H1 (cell line): ENCODE results near the gene CADM1. TPM values are rescaled to one million over a fixed set of nuclear protein-coding genes. Genes with fewer than 3 reads are reported as not detected.

Source experiments
- CTCF ChIA-PET: fragments of 300-600 bp; sonication (Branson Sonifier 250); formaldehyde crosslinking; loops from one replicate; lab custom pipeline; 2021; ENCODE audit not compliant: partially characterized antibody; lab: Charles Lee
- POLR2A ChIA-PET: fragments of 300-600 bp; sonication (Branson Sonifier 250); formaldehyde crosslinking; loops from one replicate; lab custom pipeline; 2021; ENCODE audit warnings: inconsistent platforms; ENCODE audit not compliant: partially characterized antibody; lab: Charles Lee
- DNase-seq, 2 experiments: peaks; one replicate each; pipeline versions ENCODE4 v3.0.0 to v3.0.0-alpha.2; 2010 to 2022; ENCODE audit warnings: low spot score in 2 of 2, low read depth in 1 of 2, mixed read lengths in 1 of 2
- FAIRE-seq: peaks from 2 replicates; lab custom pipeline; 2011; peaks lifted over from hg19 to GRCh38; lab: Jason Lieb, UNC
- H2AFZ ChIP-seq: 2 replicates; pipeline ENCODE4 v1.8.1; 2012; ENCODE audit warnings: low read length, inconsistent platforms
- H2AK5ac ChIP-seq: 2 replicates; pipeline ENCODE4 v1.6.1; 2013; ENCODE audit warnings: low read depth, low read length
- H2BK120ac ChIP-seq: replicated peaks from 2 replicates; pipeline ENCODE3; 2013; ENCODE audit warnings: low read depth, low read length, inconsistent platforms
- H2BK12ac ChIP-seq: 2 replicates; pipeline ENCODE4 v1.6.1; 2013; ENCODE audit warnings: low read depth, low read length
- H2BK15ac ChIP-seq: 2 replicates; pipeline ENCODE4 v1.6.1; 2013; ENCODE audit warnings: low read length
- H2BK20ac ChIP-seq: 2 replicates; pipeline ENCODE4 v1.6.1; 2013; ENCODE audit warnings: low read length
- H2BK5ac ChIP-seq: 2 replicates; pipeline ENCODE4 v1.6.1; 2013; ENCODE audit warnings: low read depth, low read length
- H3K14ac ChIP-seq: 2 replicates; pipeline ENCODE4 v1.6.1; 2013; ENCODE audit warnings: inconsistent platforms; ENCODE audit not compliant: insufficient read length
- H3K18ac ChIP-seq: 2 replicates; pipeline ENCODE4 v1.6.1; 2013; ENCODE audit warnings: low read length; ENCODE audit errors: extremely low read depth
- H3K23ac ChIP-seq: 2 replicates; pipeline ENCODE4 v1.6.1; 2013; ENCODE audit warnings: inconsistent platforms; ENCODE audit not compliant: insufficient read length
- H3K23me2 ChIP-seq: 2 replicates; pipeline ENCODE4 v1.6.1; 2013; ENCODE audit warnings: low read depth, low read length
- H3K27ac ChIP-seq: 2 replicates; pipeline ENCODE4 v1.6.1; 2011; ENCODE audit warnings: low read depth, low read length, inconsistent platforms
- H3K27me3 ChIP-seq, 4 experiments: replicated peaks in 1 of 4; 1 replicate in 1 of 4; 2 replicates in 3 of 4; pipeline versions ENCODE4 v1.6.1 to v1.8.1; 2011 to 2013; ENCODE audit warnings: low read length in 3 of 4, mild to moderate bottlenecking in 3 of 4, inconsistent platforms in 2 of 4, mixed read lengths in 2 of 4, moderate library complexity in 1 of 4; ENCODE audit not compliant: control insufficient read depth in 3 of 4, insufficient read depth in 3 of 4; ENCODE audit errors: extremely low read depth in 1 of 4
- H3K36me3 ChIP-seq, 4 experiments: 2 replicates each; pipeline versions ENCODE4 v1.6.1 to v1.8.1; 2011 to 2013; ENCODE audit warnings: mild to moderate bottlenecking in 4 of 4, low read length in 3 of 4, moderate library complexity in 2 of 4, control low read depth in 1 of 4, inconsistent platforms in 1 of 4; ENCODE audit not compliant: insufficient read depth in 4 of 4, control insufficient read depth in 2 of 4
- H3K4ac ChIP-seq: replicated peaks from 2 replicates; pipeline ENCODE3; 2013; ENCODE audit warnings: low read length, low read depth, mixed read lengths, inconsistent platforms; ENCODE audit not compliant: insufficient read length
- H3K4me1 ChIP-seq, 4 experiments: replicated peaks in 1 of 4; 1 replicate in 1 of 4; 2 replicates in 3 of 4; pipeline versions ENCODE4 v1.6.1 to v1.8.1; 2011 to 2013; ENCODE audit warnings: low read length in 3 of 4, inconsistent platforms in 2 of 4, mixed read lengths in 1 of 4; ENCODE audit not compliant: insufficient read depth in 4 of 4, control insufficient read depth in 3 of 4
- H3K4me2 ChIP-seq, 2 experiments: 2 replicates each; pipeline versions ENCODE4 v1.6.1 to v1.8.1; 2011 to 2013; ENCODE audit warnings: low read depth in 2 of 2, low read length in 2 of 2, control low read depth in 1 of 2, inconsistent platforms in 1 of 2, mild to moderate bottlenecking in 1 of 2; ENCODE audit not compliant: insufficient read depth in 1 of 2
- H3K4me3 ChIP-seq, 4 experiments: fragments of 200-600, 300-600 bp in 1 of 4; sonication (generic), shearing (Covaris generic), sonication (Bioruptor Twin) in 1 of 4; 2 replicates each; pipeline versions ENCODE4 v1.5.1 to v1.8.1; 2011 to 2016; ENCODE audit warnings: low read length in 4 of 4, low read depth in 3 of 4, control low read depth in 2 of 4, inconsistent platforms in 2 of 4, mild to moderate bottlenecking in 2 of 4, mixed read lengths in 1 of 4, moderate library complexity in 1 of 4; ENCODE audit not compliant: insufficient read depth in 2 of 4; ENCODE audit errors: extremely low read depth in 1 of 4
- H3K56ac ChIP-seq: replicated peaks from 2 replicates; pipeline ENCODE3; 2013; ENCODE audit warnings: low read depth, mild to moderate bottlenecking, mixed read lengths, low read length, inconsistent platforms; ENCODE audit not compliant: insufficient read length
- H3K79me1 ChIP-seq: 2 replicates; pipeline ENCODE4 v1.6.1; 2013; ENCODE audit warnings: low read depth, low read length, control low read depth
- H3K79me2 ChIP-seq, 2 experiments: 2 replicates each; pipeline versions ENCODE4 v1.6.1 to v1.8.1; 2012 to 2013; ENCODE audit warnings: low read length in 2 of 2, mild to moderate bottlenecking in 2 of 2, inconsistent platforms in 1 of 2; ENCODE audit not compliant: insufficient read depth in 2 of 2, control insufficient read depth in 1 of 2
- H3K9ac ChIP-seq, 4 experiments: replicated peaks in 1 of 4; 1 replicate in 1 of 4; 2 replicates in 3 of 4; pipeline versions ENCODE4 v1.6.1 to v1.8.1; 2011 to 2013; ENCODE audit warnings: low read depth in 3 of 4, low read length in 3 of 4, control low read depth in 2 of 4, mild to moderate bottlenecking in 2 of 4, moderate library complexity in 2 of 4, inconsistent platforms in 1 of 4; ENCODE audit errors: extremely low read depth in 1 of 4
- H3K9me3 ChIP-seq, 2 experiments: 2 replicates each; pipeline versions ENCODE4 v1.6.1 to v1.8.1; 2012 to 2013; ENCODE audit warnings: mild to moderate bottlenecking in 2 of 2, moderate library complexity in 2 of 2, control low read depth in 1 of 2, inconsistent platforms in 1 of 2, low read depth in 1 of 2, low read length in 1 of 2, mixed read lengths in 1 of 2; ENCODE audit not compliant: insufficient read depth in 2 of 2
- H4K20me1 ChIP-seq, 2 experiments: replicated peaks in 1 of 2; 2 replicates each; pipeline versions ENCODE3 to v1.8.1; 2011 to 2013; ENCODE audit warnings: inconsistent platforms in 2 of 2, low read length in 2 of 2, mild to moderate bottlenecking in 1 of 2; ENCODE audit not compliant: insufficient read depth in 2 of 2, control insufficient read depth in 1 of 2
- H4K5ac ChIP-seq: 2 replicates; pipeline ENCODE4 v1.6.1; 2013; ENCODE audit warnings: low read length, low read depth, mixed read lengths, inconsistent platforms; ENCODE audit not compliant: insufficient read length
- H4K8ac ChIP-seq: 2 replicates; pipeline ENCODE4 v1.8.0; 2013; ENCODE audit warnings: mild to moderate bottlenecking, moderate library complexity, low read length, inconsistent platforms; ENCODE audit not compliant: insufficient read depth; ENCODE audit errors: extremely low read depth
- H4K91ac ChIP-seq: replicated peaks from 2 replicates; pipeline ENCODE3; 2013; ENCODE audit warnings: low read length, mixed read lengths, inconsistent platforms; ENCODE audit not compliant: insufficient read length
- CBX5 ChIP-seq: fragments of 300-800, 300-1000 bp; sonication (generic); IDR thresholded peaks from 2 replicates; pipeline ENCODE4 v1.7.1; 2016; ENCODE audit warnings: antibody characterized with exemption, low read length, low read depth
- CEBPB ChIP-seq: IDR thresholded peaks from 2 replicates; pipeline ENCODE4 v1.6.1; 2012; ENCODE audit warnings: low read depth, low read length
- NANOG ChIP-seq: IDR thresholded peaks from 2 replicates; pipeline ENCODE4 v1.6.1; 2011; ENCODE audit warnings: low read length, low read depth, mild to moderate bottlenecking, inconsistent platforms; ENCODE audit not compliant: insufficient read depth, poor library complexity, severe bottlenecking
- POLR2AphosphoS5 ChIP-seq: IDR thresholded peaks from 2 replicates; pipeline ENCODE4 v1.6.1; 2011; ENCODE audit warnings: low read depth, low read length
- RBBP5 ChIP-seq: IDR thresholded peaks from 2 replicates; pipeline ENCODE4 v1.7.1; 2012; ENCODE audit warnings: low read depth, mild to moderate bottlenecking, inconsistent platforms, low read length, moderate library complexity, borderline replicate concordance
- SIRT6 ChIP-seq: IDR thresholded peaks from one replicate; pipeline ENCODE4 v1.7.1; 2012; ENCODE audit warnings: low read length, inconsistent platforms
- SP4 ChIP-seq: IDR thresholded peaks from 2 replicates; pipeline ENCODE4 v1.6.1; 2012; ENCODE audit warnings: low read length, inconsistent platforms
- YY1 ChIP-seq: IDR thresholded peaks from 2 replicates; pipeline ENCODE4 v1.6.1; 2011; ENCODE audit warnings: low read depth, mild to moderate bottlenecking, low read length
- WGBS, 2 experiments: shearing (Covaris generic) in 1 of 2; methylation state at CpG; one replicate each; pipeline versions ENCODE4 v1.1.6 to v1.1.7; 2013 to 2015; ENCODE audit warnings: low lambda C conversion rate in 2 of 2, mixed read lengths in 2 of 2, inconsistent platforms in 1 of 2, low coverage in 1 of 2, missing lambda C conversion rate in 1 of 2; ENCODE audit not compliant: insufficient replicate concordance in 2 of 2, insufficient coverage in 1 of 2, insufficient read length in 1 of 2; ENCODE audit errors: extremely low coverage in 1 of 2, missing lambda C conversion rate in 1 of 2; 5-methylcytosine and 5-hydroxymethylcytosine counted together
- polyA plus RNA-seq, 7 experiments: library from polyadenylated mRNA; depleted of rRNA in 3 of 7; stranded (reverse) in 5 of 7; unstranded in 2 of 7; fragments of >200 nt in 5 of 7; fragments of 200-250 nt in 2 of 7; gene quantifications; 1 replicate in 5 of 7; 2 replicates in 1 of 7; 4 replicates in 1 of 7; pipeline versions ENCODE4 v1.2.1 to v1.2.3, GENCODE V29; 2011 to 2013; ENCODE audit warnings: missing spikeins in 2 of 7, mixed read lengths in 2 of 7
- total RNA-seq: library from RNA; stranded (reverse); fragmentation: NEBNext Ultra II Directional; extraction: Animal tissue kit (Norgen Biotek cat#: 25700); gene quantifications from 2 replicates; pipeline ENCODE4 v1.2.1, GENCODE V29; 2021

The CADM1 gene
- total and polyA plus RNA-seq, 2 of the 8 experiments (the other 6 are each of a cell fraction or from before 2014, with no cell fraction given) = 8.3 to 25.3 TPM

- Histone ChIP-seq H2BK20ac (no peak overlapping the region), H2AK5ac (no peak overlapping the region), H2BK15ac (no peak overlapping the region), H3K9ac (no peak overlapping the region), H4K20me1 (no peaks in the 10 kb centered on the region), H3K79me1 (no peaks in the 10 kb centered on the region), H3K4me3 (no peak overlapping the region), H2AFZ (no peak overlapping the region), H3K4ac (no peak overlapping the region), H3K27ac (no peak overlapping the region), H2BK5ac (no peak overlapping the region), H3K9me3 (no peaks in the 10 kb centered on the region), H3K4me2 (no peak overlapping the region), H2BK12ac (no peak overlapping the region), H4K91ac (no peak overlapping the region), H3K23ac (no peak overlapping the region), H2BK120ac (no peak overlapping the region), H3K4me1 (peaks cover 0 to 5% (median under 1%) of the 10 kb centered on the region in 4 experiments; a peak in 4 of 7 replicates), H3K36me3 (no peaks in the 10 kb centered on the region), H3K23me2 (no peaks in the 10 kb centered on the region), H3K27me3 (no peaks in the 10 kb centered on the region), H3K79me2 (no peaks in the 10 kb centered on the region), H3K18ac (no peak overlapping the region), H3K14ac (no peak overlapping the region), H4K5ac (no peak overlapping the region), H4K8ac (no peak overlapping the region), H3K56ac (no peak overlapping the region)
- CTCF ChIA-PET = interaction anchor here (0.9 to 3.6 kb wide), 8 partner anchors 10 to 498 kb away, joined by 3 to 13 read pairs (median 4); no protein-coding TSS in a partner anchor
- POLR2A ChIA-PET = no interaction called here
- WGBS, 2 experiments = 88% methylated on average over 12 of the region's 12 CpGs; no CpG with 5 or more reads in 1 of the 2 experiments
- DNase-seq (no peak), FAIRE-seq (no peak)
- TF ChIP-seq SIRT6 (no peak), YY1 (no peak), SP4 (no peak), RBBP5 (no peak), CEBPB (no peak), POLR2AphosphoS5 (no peak), NANOG (no peak), CBX5 (no peak)
These were observed 322.7 kb downstream of the CADM1 start for GRCh38 chr11:115181538-115181937.
